Smooth muscle cell (in vitro differentiated cells): ENCODE data around the gene FBN1. TPM values are rescaled to one million over a fixed set of nuclear protein-coding genes. Genes with fewer than 3 reads are reported as not detected.

Source experiments
- DNase-seq: peaks from one replicate; lab custom pipeline; 2025; ENCODE audit not compliant: unreplicated experiment; lab: John Stamatoyannopoulos, UW
- H2AFZ ChIP-seq: fragments of 200-600 bp; sonication (generic); 2 replicates; pipeline ENCODE4 v1.6.0; 2016; ENCODE audit warnings: antibody characterized with exemption, low read depth, mild to moderate bottlenecking
- H3F3A ChIP-seq: fragments of 200-600 bp; sonication (generic); 2 replicates; pipeline ENCODE4 v1.6.0; 2017; ENCODE audit warnings: antibody characterized with exemption, low read depth
- H3K27ac ChIP-seq: fragments of 200-600 bp; sonication (generic); 2 replicates; pipeline ENCODE4 v1.5.1; 2016; ENCODE audit warnings: low read depth, mild to moderate bottlenecking
- H3K27me3 ChIP-seq: fragments of 200-600 bp; sonication (generic); 2 replicates; pipeline ENCODE4 v1.6.1; 2016; ENCODE audit warnings: low read depth, mild to moderate bottlenecking
- H3K36me3 ChIP-seq: fragments of 200-600 bp; sonication (generic); 2 replicates; pipeline ENCODE4 v1.5.1; 2016; ENCODE audit warnings: low read depth
- H3K4me1 ChIP-seq: fragments of 200-600 bp; sonication (generic); 2 replicates; pipeline ENCODE4 v1.5.1; 2016; ENCODE audit warnings: low read depth
- H3K4me2 ChIP-seq: fragments of 200-600 bp; sonication (generic); 2 replicates; pipeline ENCODE4 v1.6.0; 2016; ENCODE audit warnings: mild to moderate bottlenecking
- H3K4me3 ChIP-seq: fragments of 200-600 bp; sonication (generic); 2 replicates; pipeline ENCODE4 v1.5.1; 2016; ENCODE audit warnings: mild to moderate bottlenecking
- H3K79me2 ChIP-seq: fragments of 200-600 bp; sonication (generic); 2 replicates; pipeline ENCODE4 v1.6.0; 2016; ENCODE audit warnings: low read depth, mild to moderate bottlenecking
- H3K9ac ChIP-seq: fragments of 200-600 bp; sonication (generic); 2 replicates; pipeline ENCODE4 v1.6.0; 2016; ENCODE audit warnings: low read depth
- H3K9me3 ChIP-seq: fragments of 200-600 bp; sonication (generic); replicated peaks from 2 replicates; pipeline ENCODE4 v1.5.1; 2016; ENCODE audit warnings: low read depth
- H4K20me1 ChIP-seq: fragments of 200-600 bp; sonication (generic); 2 replicates; pipeline ENCODE4 v1.6.0; 2016; ENCODE audit warnings: low read depth
- WGBS: methylation state at CpG from one replicate; pipeline ENCODE4 v1.1.7; 2016; ENCODE audit warnings: low lambda C conversion rate; 5-methylcytosine and 5-hydroxymethylcytosine counted together
- polyA plus RNA-seq: library from polyadenylated mRNA; unstranded; fragments of >200 nt; fragmentation: Nextera tagmentation; extraction: Ambion mirVana; gene quantifications from 2 replicates; pipeline ENCODE4 v1.2.1, GENCODE V29; 2016
- total RNA-seq: library from RNA; depleted of rRNA; stranded (reverse); fragments of >200 nt; gene quantifications from 2 replicates; pipeline ENCODE4 v1.2.3, GENCODE V29; 2014
- TF ChIP-seq, protein P1 (sequence below): fragments of 200-600 bp; sonication (generic); IDR thresholded peaks from 2 replicates; pipeline ENCODE4 v1.5.1; 2017; ENCODE audit warnings: borderline replicate concordance, mild to moderate bottlenecking, antibody characterized with exemption; ENCODE audit not compliant: insufficient read depth, poor library complexity, severe bottlenecking

The FBN1 gene
- total and polyA plus RNA-seq, 2 experiments from 2014 or later, result 137 to 330 TPM

- Histone ChIP-seq H3F3A (no peaks in the 10 kb centered on the region), H4K20me1 (no peaks in the 10 kb centered on the region), H3K4me3 (no peak overlapping the region), H3K27me3 (no peaks in the 10 kb centered on the region), H3K79me2 (no peaks in the 10 kb centered on the region), H2AFZ (no peak overlapping the region), H3K4me2 (no peak overlapping the region), H3K9me3 (no peaks in the 10 kb centered on the region), H3K4me1 (no peaks in the 10 kb centered on the region), H3K9ac (no peak overlapping the region), H3K36me3 (peaks cover 67% of the 10 kb centered on the region), H3K27ac (no peak overlapping the region)
- no peak for DNase-seq
- TF ChIP-seq, protein P1, sequence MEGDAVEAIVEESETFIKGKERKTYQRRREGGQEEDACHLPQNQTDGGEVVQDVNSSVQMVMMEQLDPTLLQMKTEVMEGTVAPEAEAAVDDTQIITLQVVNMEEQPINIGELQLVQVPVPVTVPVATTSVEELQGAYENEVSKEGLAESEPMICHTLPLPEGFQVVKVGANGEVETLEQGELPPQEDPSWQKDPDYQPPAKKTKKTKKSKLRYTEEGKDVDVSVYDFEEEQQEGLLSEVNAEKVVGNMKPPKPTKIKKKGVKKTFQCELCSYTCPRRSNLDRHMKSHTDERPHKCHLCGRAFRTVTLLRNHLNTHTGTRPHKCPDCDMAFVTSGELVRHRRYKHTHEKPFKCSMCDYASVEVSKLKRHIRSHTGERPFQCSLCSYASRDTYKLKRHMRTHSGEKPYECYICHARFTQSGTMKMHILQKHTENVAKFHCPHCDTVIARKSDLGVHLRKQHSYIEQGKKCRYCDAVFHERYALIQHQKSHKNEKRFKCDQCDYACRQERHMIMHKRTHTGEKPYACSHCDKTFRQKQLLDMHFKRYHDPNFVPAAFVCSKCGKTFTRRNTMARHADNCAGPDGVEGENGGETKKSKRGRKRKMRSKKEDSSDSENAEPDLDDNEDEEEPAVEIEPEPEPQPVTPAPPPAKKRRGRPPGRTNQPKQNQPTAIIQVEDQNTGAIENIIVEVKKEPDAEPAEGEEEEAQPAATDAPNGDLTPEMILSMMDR, result no peak
- WGBS, result 88% methylated on average over 7 of the region's 7 CpGs
Observed at GRCh38 chr15:48459571-48460442, 185.7 kb downstream of the FBN1 start.

DNA sequence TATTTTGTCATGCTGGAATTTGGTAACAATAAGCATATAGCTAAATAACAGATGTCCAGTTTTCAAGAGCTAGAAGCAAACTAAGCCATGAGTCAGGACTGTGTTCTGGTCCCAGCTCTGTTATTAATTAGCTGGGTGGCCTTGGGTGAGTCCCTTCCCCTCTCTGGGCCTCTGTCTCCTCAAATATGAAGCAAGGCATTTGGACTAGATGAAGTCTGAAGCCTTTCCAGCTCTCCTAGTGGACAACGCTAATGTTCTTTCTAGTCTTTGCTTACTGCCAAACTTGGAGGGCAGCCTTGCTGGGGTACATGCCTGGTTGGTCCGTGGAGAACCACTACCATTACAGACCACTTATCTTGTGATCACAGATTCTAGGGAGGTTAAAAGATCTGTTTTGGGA is 186.6 kb downstream of the FBN1 start:
- Histone ChIP-seq H3K27ac (no peak overlapping the region), H3K9me3 (no peaks in the 10 kb centered on the region), H3F3A (no peaks in the 10 kb centered on the region), H2AFZ (no peak overlapping the region), H3K27me3 (no peaks in the 10 kb centered on the region), H3K36me3 (peaks cover 64% of the 10 kb centered on the region), H3K9ac (no peak overlapping the region), H4K20me1 (no peaks in the 10 kb centered on the region), H3K4me2 (no peak overlapping the region), H3K79me2 (no peaks in the 10 kb centered on the region), H3K4me3 (no peak overlapping the region), H3K4me1 (no peaks in the 10 kb centered on the region)
- no peak for DNase-seq
- TF ChIP-seq, protein P1, result no peak
- 96% methylated on average over 2 of the region's 2 CpGs for WGBS

GRCh38 chr15:48456134-48456533 is 189.4 kb downstream of the FBN1 start:
- H3K9me3 ChIP-seq, result no peaks in the 10 kb centered on the region
- H4K20me1 ChIP-seq, result no peaks in the 10 kb centered on the region
- TF ChIP-seq, protein P1, result no peak
- no peak overlapping the region for H3K27ac ChIP-seq
- H2AFZ ChIP-seq, result no peak overlapping the region
- no peaks in the 10 kb centered on the region for H3K79me2 ChIP-seq
- H3K27me3 ChIP-seq, result no peaks in the 10 kb centered on the region
- WGBS, result 89% methylated on average over 1 of the region's 1 CpG
- H3K4me1 ChIP-seq, result no peaks in the 10 kb centered on the region
- H3K9ac ChIP-seq, result no peak overlapping the region
- H3K36me3 ChIP-seq, result peaks cover 55% of the 10 kb centered on the region
- H3K4me3 ChIP-seq, result no peak overlapping the region
- DNase-seq, result no peak
- no peaks in the 10 kb centered on the region for H3F3A ChIP-seq
- H3K4me2 ChIP-seq, result no peak overlapping the region

GRCh38 chr15:48451736-48452135 is 193.8 kb downstream of the FBN1 start:
- no peak for DNase-seq
- Histone ChIP-seq H3K36me3 (peaks cover 53% of the 10 kb centered on the region), H3K4me2 (no peak overlapping the region), H3F3A (no peaks in the 10 kb centered on the region), H3K79me2 (no peaks in the 10 kb centered on the region), H2AFZ (no peak overlapping the region), H4K20me1 (no peaks in the 10 kb centered on the region), H3K27ac (no peak overlapping the region), H3K4me3 (no peak overlapping the region), H3K9me3 (no peaks in the 10 kb centered on the region), H3K9ac (no peak overlapping the region), H3K27me3 (no peaks in the 10 kb centered on the region), H3K4me1 (no peaks in the 10 kb centered on the region)
- TF ChIP-seq, protein P1, result no peak
- 94% methylated on average over 3 of the region's 3 CpGs for WGBS
